WTC11 (cell line): Measurements from ENCODE around the gene TRABD2A. TPM values are rescaled to one million over a fixed set of nuclear protein-coding genes. Genes with fewer than 3 reads are reported as not detected.

Experiments
- ATAC-seq: fragments of 200-7000 bp; cut with Tn5 transposase; 2 replicates; pipeline ENCODE4 v1.10.0; 2021; ENCODE audit warnings: mild to moderate bottlenecking, moderate library complexity
- CTCF ChIA-PET: fragments of 300-600 bp; sonication (Branson Sonifier 250); formaldehyde crosslinking; loops from one replicate; lab custom pipeline; 2021; ENCODE audit warnings: antibody characterized with exemption; lab: Charles Lee
- POLR2A ChIA-PET: fragments of 350-600 bp; sonication (Branson Sonifier 250); formaldehyde crosslinking; loops from one replicate; lab custom pipeline; 2021; ENCODE audit warnings: antibody characterized with exemption; lab: Charles Lee
- DNase-seq: peaks from one replicate; pipeline ENCODE4 v3.0.0; 2021; ENCODE audit warnings: low spot score
- H3K27ac Mint-ChIP-seq: 2 replicates; pipeline ENCODE4 v1.8.0; 2021; ENCODE audit warnings: mixed read lengths
- H3K27me3 Mint-ChIP-seq: 2 replicates; pipeline ENCODE4 v1.8.0; 2021; ENCODE audit warnings: low read depth, mild to moderate bottlenecking, moderate library complexity, mixed read lengths
- H3K36me3 Mint-ChIP-seq: 2 replicates; pipeline ENCODE4 v1.8.0; 2021; ENCODE audit warnings: mixed read lengths
- H3K4me1 Mint-ChIP-seq: 2 replicates; pipeline ENCODE4 v1.8.0; 2022; ENCODE audit warnings: mixed read lengths
- H3K4me3 Mint-ChIP-seq: 2 replicates; pipeline ENCODE4 v1.8.0; 2021; ENCODE audit warnings: mild to moderate bottlenecking, moderate library complexity, mixed read lengths
- H3K9me3 Mint-ChIP-seq: 2 replicates; pipeline ENCODE4 v1.8.0; 2021; ENCODE audit warnings: mixed read lengths
- ARID4B ChIP-seq: sonication (generic); formaldehyde crosslinking; IDR thresholded peaks from 2 replicates; pipeline ENCODE4 v1.8.0; 2023; ENCODE audit warnings: missing genetic modification reagents, mild to moderate bottlenecking, borderline replicate concordance
- ATF3 ChIP-seq: sonication (generic); formaldehyde crosslinking; conservative IDR thresholded peaks from 2 replicates; pipeline ENCODE4 v1.8.1; 2022; ENCODE audit warnings: mild to moderate bottlenecking, missing genetic modification reagents
- ATF6 ChIP-seq: sonication (generic); formaldehyde crosslinking; IDR thresholded peaks from 2 replicates; pipeline ENCODE4 v1.8.1; 2023; ENCODE audit warnings: mild to moderate bottlenecking, missing genetic modification reagents
- ESRRA ChIP-seq: sonication (generic); formaldehyde crosslinking; IDR thresholded peaks from 2 replicates; pipeline ENCODE4 v1.8.1; 2022; ENCODE audit warnings: mild to moderate bottlenecking, missing genetic modification reagents, borderline replicate concordance
- NFYB ChIP-seq: sonication (generic); formaldehyde crosslinking; conservative IDR thresholded peaks from 2 replicates; pipeline ENCODE4 v1.8.0; 2022; ENCODE audit warnings: low read depth, missing genetic modification reagents
- RELA ChIP-seq: sonication (generic); formaldehyde crosslinking; IDR thresholded peaks from 2 replicates; pipeline ENCODE4 v1.8.1; 2022; ENCODE audit warnings: missing genetic modification reagents, mild to moderate bottlenecking, borderline replicate concordance
- STAT6 ChIP-seq: sonication (generic); formaldehyde crosslinking; conservative IDR thresholded peaks from 2 replicates; pipeline ENCODE4 v1.8.1; 2023; ENCODE audit warnings: mild to moderate bottlenecking, low read depth, missing genetic modification reagents, moderate library complexity
- TCF7 ChIP-seq: sonication (generic); formaldehyde crosslinking; IDR thresholded peaks from 2 replicates; pipeline ENCODE4 v1.8.0; 2022; ENCODE audit warnings: mild to moderate bottlenecking, low read depth, missing genetic modification reagents, moderate library complexity
- TEAD1 ChIP-seq: sonication (generic); formaldehyde crosslinking; IDR thresholded peaks from 2 replicates; pipeline ENCODE4 v1.8.0; 2022; ENCODE audit warnings: mild to moderate bottlenecking, missing genetic modification reagents
- USF2 ChIP-seq: sonication (generic); formaldehyde crosslinking; IDR thresholded peaks from 2 replicates; pipeline ENCODE4 v1.8.1; 2023; ENCODE audit warnings: mild to moderate bottlenecking, missing genetic modification reagents, moderate library complexity
- ZNF219 ChIP-seq: sonication (generic); formaldehyde crosslinking; IDR thresholded peaks from 2 replicates; pipeline ENCODE4 v1.8.0; 2023; ENCODE audit warnings: missing genetic modification reagents, mild to moderate bottlenecking, borderline replicate concordance
- ZNF423 ChIP-seq: fragments of 250-450 bp; sonication (Bioruptor Pico); IDR thresholded peaks from 2 replicates; pipeline ENCODE4 v2.1.2; 2022; ENCODE audit warnings: mild to moderate bottlenecking, moderate library complexity
- ZSCAN18 ChIP-seq: fragments of 250-450 bp; sonication (Bioruptor Pico); IDR thresholded peaks from 2 replicates; pipeline ENCODE4 v2.1.2; 2022; ENCODE audit warnings: mild to moderate bottlenecking, moderate library complexity
- total RNA-seq: library from RNA; stranded (reverse); gene quantifications from 3 replicates; pipeline ENCODE4 v1.2.3, GENCODE V29; 2021

TRABD2A gene
- total RNA-seq, 1 experiment from 2014 or later: 12.1 TPM

GRCh38 chr2:84894758-84895520 is 14.1 kb upstream of the TRABD2A start (continued):
- TF ChIP-seq ATF6 (CRISPR knock-in tag): no peak
- TF ChIP-seq TCF7 (CRISPR knock-in tag): no peak

- no peaks in the 10 kb centered on the region for H3K36me3 Mint-ChIP-seq
- CTCF ChIA-PET: interaction anchor here (1.0 to 1.8 kb wide), 5 partner anchors 12 to 153 kb away, joined by 3 to 12 read pairs (median 6); no protein-coding TSS in a partner anchor
- peak; percentile 33 for DNase-seq
These were observed 13.3 kb upstream of the TRABD2A start for GRCh38 chr2:84894131-84894586.

GRCh38 chr2:84891355-84892010 is 10.6 kb upstream of the TRABD2A start:
- no peaks in the 10 kb centered on the region for H3K36me3 Mint-ChIP-seq
- ChIA-PET CTCF (interaction anchor here (1.5 kb wide), 2 partner anchors 9 to 34 kb away, joined by 4 to 8 read pairs; no protein-coding TSS in a partner anchor), POLR2A (no interaction called here)
- no peaks in the 10 kb centered on the region for H3K9me3 Mint-ChIP-seq
- no peaks in the 10 kb centered on the region; the same call in none of the 2 replicates for H3K27me3 Mint-ChIP-seq
- no peak overlapping the region for H3K4me3 Mint-ChIP-seq
- TF ChIP-seq RELA (CRISPR knock-in tag): no peak
- TF ChIP-seq ATF3 (CRISPR knock-in tag): no peak
- ATAC-seq (no peak), DNase-seq (no peak)
- no peak overlapping the region for H3K27ac Mint-ChIP-seq
- peaks cover 11% of the 10 kb centered on the region for H3K4me1 Mint-ChIP-seq

More at GRCh38 chr2:84894131-84894586, 13.3 kb upstream of the TRABD2A start:
- TF ChIP-seq TEAD1 (CRISPR knock-in tag) (peak; percentile 29; the same call in 1 of the 2 replicates), ARID4B (CRISPR knock-in tag) (no peak), ZNF423 (CRISPR knock-in tag) (peak; percentile 84)
- TF ChIP-seq, all 79 proteins: peak for 2
- Mint-ChIP-seq H3K27ac (no peak overlapping the region), H3K4me1 (peaks cover 11% of the 10 kb centered on the region), H3K27me3 (no peaks in the 10 kb centered on the region; the same call in none of the 2 replicates), H3K4me3 (no peak overlapping the region), H3K9me3 (no peaks in the 10 kb centered on the region)
- POLR2A ChIA-PET: no interaction called here
- ATAC-seq: peak; percentile 89

GRCh38 chr2:84889332-84889731 is 8.4 kb upstream of the TRABD2A start:
- ChIA-PET CTCF (no interaction called here), POLR2A (no interaction called here)
- H3K9me3 Mint-ChIP-seq: no peaks in the 10 kb centered on the region
- H3K36me3 Mint-ChIP-seq: no peaks in the 10 kb centered on the region
- ATAC-seq (no peak), DNase-seq (no peak)
- peaks cover 14% of the 10 kb centered on the region for H3K27me3 Mint-ChIP-seq
- H3K4me1 Mint-ChIP-seq: peaks cover 6% of the 10 kb centered on the region
- H3K4me3 Mint-ChIP-seq: no peak overlapping the region
- no peak overlapping the region for H3K27ac Mint-ChIP-seq
- TF ChIP-seq ZSCAN18 (CRISPR knock-in tag) (no peak), STAT6 (CRISPR knock-in tag) (no peak), ZNF219 (CRISPR knock-in tag) (no peak), NFYB (no peak), ESRRA (CRISPR knock-in tag) (no peak), USF2 (no peak)
